Measurements from ENCODE around the gene TMEM209.
"Not testable (repeated sequence)": the region's sequence is repeated elsewhere in the genome, so short reads cannot be mapped to it uniquely, and the experiment has no call there.

Gene TMEM209

GRCh38 chr7:130227883-130228575 is 22.8 kb upstream of the TMEM209 start:
- Histone ChIP-seq H3K79me2 (ENCODE audit: insufficient read depth, low read length) (no peaks in the 10 kb centered on the region), H3K9me2 (replicated peaks; ENCODE audit: insufficient read depth, low read length) (no peaks in the 10 kb centered on the region), H3K9me3 (ENCODE audit: insufficient read depth, low read length) (no peaks in the 10 kb centered on the region), H3K36me3 (ENCODE audit: low read length) (no peaks in the 10 kb centered on the region), H3K27me3 (ENCODE audit: low read length) (no peaks in the 10 kb centered on the region), H4K20me1 (ENCODE audit: low read depth, low read length) (no peaks in the 10 kb centered on the region), H3F3A (ENCODE audit: insufficient read depth) (peaks cover 18% of the 10 kb centered on the region), H2AFZ (ENCODE audit: low read depth, low read length, severe bottlenecking) (peak overlapping the region; percentile 75), H3K9ac (ENCODE audit: low read length) (peak overlapping the region; percentile 46), H3K4me3 (ENCODE audit: insufficient read depth, low read length, poor library complexity, severe bottlenecking) (peak overlapping the region; percentile 31), H3K4me2 (ENCODE audit: low read depth, low read length, poor library complexity, severe bottlenecking) (peak overlapping the region; percentile 82), H3K27ac (ENCODE audit: low read depth, low read length) (peak overlapping the region; percentile 95)
- TF ChIP-seq CTCF (IDR thresholded peaks at IDR 0.05; ENCODE audit: insufficient read depth, low read length, poor library complexity, severe bottlenecking) (no peak), EZH2phosphoT487 (conservative IDR thresholded peaks at IDR 0.05; ENCODE audit: low read length) (no peak)

GRCh38 chr7:130226333-130226732 is 21.1 kb upstream of the TMEM209 start:
- H3K9me3 ChIP-seq (ENCODE audit: insufficient read depth, low read length): no peaks in the 10 kb centered on the region
- H3K9ac ChIP-seq (ENCODE audit: low read length): no peak overlapping the region
- H3K27ac ChIP-seq (ENCODE audit: low read depth, low read length): peak overlapping the region; percentile 95; the same call in 1 of the 2 replicates
- H3K36me3 ChIP-seq (ENCODE audit: low read length): no peaks in the 10 kb centered on the region
- H3K4me3 ChIP-seq (ENCODE audit: insufficient read depth, low read length, poor library complexity, severe bottlenecking): no peak overlapping the region
- peak overlapping the region; percentile 47 for H2AFZ ChIP-seq (ENCODE audit: low read depth, low read length, severe bottlenecking)
- H3K27me3 ChIP-seq (ENCODE audit: low read length): no peaks in the 10 kb centered on the region
- TF ChIP-seq EZH2phosphoT487 (conservative IDR thresholded peaks at IDR 0.05; ENCODE audit: low read length) (no peak), CTCF (IDR thresholded peaks at IDR 0.05; ENCODE audit: insufficient read depth, low read length, poor library complexity, severe bottlenecking) (no peak)
- peaks cover 18% of the 10 kb centered on the region for H3F3A ChIP-seq (ENCODE audit: insufficient read depth)
- H4K20me1 ChIP-seq (ENCODE audit: low read depth, low read length): no peaks in the 10 kb centered on the region
- H3K9me2 ChIP-seq (replicated peaks; ENCODE audit: insufficient read depth, low read length): no peaks in the 10 kb centered on the region
- no peaks in the 10 kb centered on the region for H3K79me2 ChIP-seq (ENCODE audit: insufficient read depth, low read length)
- H3K4me2 ChIP-seq (ENCODE audit: low read depth, low read length, poor library complexity, severe bottlenecking): no peak overlapping the region

- H3K27ac ChIP-seq (ENCODE audit: low read depth, low read length): not testable (repeated sequence)
Observed at GRCh38 chr7:130224923-130225322, 19.7 kb upstream of the TMEM209 start.

GRCh38 chr7:130224210-130224609 is 19.0 kb upstream of the TMEM209 start:
- peak overlapping the region; percentile 25 for H3K4me2 ChIP-seq (ENCODE audit: low read depth, low read length, poor library complexity, severe bottlenecking)
- peaks cover 15% of the 10 kb centered on the region for H3F3A ChIP-seq (ENCODE audit: insufficient read depth)
- H3K9ac ChIP-seq (ENCODE audit: low read length): no peak overlapping the region
- H3K4me3 ChIP-seq (ENCODE audit: insufficient read depth, low read length, poor library complexity, severe bottlenecking): no peak overlapping the region
- no peaks in the 10 kb centered on the region for H3K9me2 ChIP-seq (replicated peaks; ENCODE audit: insufficient read depth, low read length)
- no peaks in the 10 kb centered on the region for H4K20me1 ChIP-seq (ENCODE audit: low read depth, low read length)
- TF ChIP-seq CTCF (IDR thresholded peaks at IDR 0.05; ENCODE audit: insufficient read depth, low read length, poor library complexity, severe bottlenecking) (no peak), EZH2phosphoT487 (conservative IDR thresholded peaks at IDR 0.05; ENCODE audit: low read length) (no peak)
- H3K36me3 ChIP-seq (ENCODE audit: low read length): no peaks in the 10 kb centered on the region
- no peaks in the 10 kb centered on the region for H3K9me3 ChIP-seq (ENCODE audit: insufficient read depth, low read length)
- peak overlapping the region; percentile 72 for H2AFZ ChIP-seq (ENCODE audit: low read depth, low read length, severe bottlenecking)
- peak overlapping the region; percentile 51 for H3K27ac ChIP-seq (ENCODE audit: low read depth, low read length)
- H3K27me3 ChIP-seq (ENCODE audit: low read length): no peaks in the 10 kb centered on the region
- no peaks in the 10 kb centered on the region for H3K79me2 ChIP-seq (ENCODE audit: insufficient read depth, low read length)

More at GRCh38 chr7:130224923-130225322, 19.7 kb upstream of the TMEM209 start:
- H3K27me3 ChIP-seq (ENCODE audit: low read length); H3K9me2 ChIP-seq (replicated peaks; ENCODE audit: insufficient read depth, low read length); H2AFZ ChIP-seq (ENCODE audit: low read depth, low read length, severe bottlenecking); H3K79me2 ChIP-seq (ENCODE audit: insufficient read depth, low read length); H3K9ac ChIP-seq (ENCODE audit: low read length); H3K36me3 ChIP-seq (ENCODE audit: low read length); H3K9me3 ChIP-seq (ENCODE audit: insufficient read depth, low read length); H3K4me2 ChIP-seq (ENCODE audit: low read depth, low read length, poor library complexity, severe bottlenecking); H3K4me3 ChIP-seq (ENCODE audit: insufficient read depth, low read length, poor library complexity, severe bottlenecking); H4K20me1 ChIP-seq (ENCODE audit: low read depth, low read length): not testable (repeated sequence)
- H3F3A ChIP-seq (ENCODE audit: insufficient read depth): peaks cover 18% of the 10 kb centered on the region

Data from SU-DHL-6 (cell line).